HG03575 (cell line): ENCODE results near the gene EFCAB14.

Source experiments
- ATAC-seq: cut with Tn5 transposase; IDR thresholded peaks from one replicate; pipeline ENCODE4 v1.9.1; 2021; ENCODE audit not compliant: unreplicated experiment, insufficient number of reproducible peaks, low FRiP score; ENCODE audit errors: extremely low read depth

Gene EFCAB14

GRCh38 chr1:46690931-46691421 is 27.9 kb downstream of the EFCAB14 start:
- ATAC-seq, result no peak

GRCh38 chr1:46689897-46690296 is 29.0 kb downstream of the EFCAB14 start:
- ATAC-seq, result no peak

- no peak for ATAC-seq
Observed at GRCh38 chr1:46689356-46689755, 29.6 kb downstream of the EFCAB14 start.

- ATAC-seq, result no peak
Observed at GRCh38 chr1:46687921-46688509, 30.9 kb downstream of the EFCAB14 start.

GRCh38 chr1:46687093-46687659 is 31.7 kb downstream of the EFCAB14 start:
- no peak for ATAC-seq

GRCh38 chr1:46686255-46686654 is 32.7 kb downstream of the EFCAB14 start:
- no peak for ATAC-seq

- no peak for ATAC-seq
Observed at GRCh38 chr1:46684670-46685069, 34.2 kb downstream of the EFCAB14 start.

- no peak for ATAC-seq
Observed at GRCh38 chr1:46682064-46682463, 36.9 kb downstream of the EFCAB14 start.

GRCh38 chr1:46681333-46682034 is 37.4 kb downstream of the EFCAB14 start:
- no peak for ATAC-seq

- no peak for ATAC-seq
Observed at GRCh38 chr1:46679789-46680573, 38.9 kb downstream of the EFCAB14 start.

- ATAC-seq, result no peak
Observed at GRCh38 chr1:46677339-46677738, 41.6 kb downstream of the EFCAB14 start.

GRCh38 chr1:46676531-46676930 is 42.4 kb downstream of the EFCAB14 start:
- no peak for ATAC-seq

GRCh38 chr1:46675549-46676314 is 43.2 kb downstream of the EFCAB14 start:
- no peak for ATAC-seq

- no peak for ATAC-seq
Observed at GRCh38 chr1:46673749-46674182, 45.1 kb downstream of the EFCAB14 start.

- no peak for ATAC-seq
Observed at GRCh38 chr1:46672696-46673095, 46.2 kb downstream of the EFCAB14 start.

GRCh38 chr1:46671554-46671953 is 47.4 kb downstream of the EFCAB14 start, which contains the start of gene TEX38:
Gene TEX38 (plus strand): TSS chr1:46671854. CDS start chr1:46671935, 81 bp downstream.
- ATAC-seq, result no peak

- ATAC-seq, result no peak
Observed at GRCh38 chr1:46670134-46670533, 48.8 kb downstream of the EFCAB14 start.

GRCh38 chr1:46667782-46668760 is 50.8 kb downstream of the EFCAB14 start, which contains the start of gene ATPAF1:
Gene ATPAF1 (minus strand): TSS chr1:46668364. CDS start chr1:46668322, 42 bp downstream.
- no peak for ATAC-seq
